K562 (cell line): ENCODE measurements around the gene CD99L2.

ENCODE experiments used
- CTCF ChIP-seq, 3 experiments: IDR thresholded peaks in 2 of 3; conservative IDR thresholded peaks in 1 of 3; 2 replicates each; pipeline ENCODE4 v1.5.1; 2011 to 2012; ENCODE audit warnings: low read length in 3 of 3, mild to moderate bottlenecking in 3 of 3, control low read depth in 2 of 3, improper control_type of control experiment in 1 of 3, inconsistent platforms in 1 of 3, low read depth in 1 of 3, mixed read lengths in 1 of 3, moderate library complexity in 1 of 3; ENCODE audit not compliant: insufficient read depth in 2 of 3
- HDAC1 ChIP-seq, 2 experiments: fragments of 450-650 bp; IDR thresholded peaks; 2 replicates each; pipeline ENCODE4 v1.6.1; 2016 to 2017; ENCODE audit warnings: inconsistent platforms in 1 of 2, mild to moderate bottlenecking in 1 of 2, moderate library complexity in 1 of 2
- KDM5B ChIP-seq: fragments of 200-600 bp; sonication (generic); IDR thresholded peaks from 2 replicates; pipeline ENCODE4 v1.6.1; 2012; ENCODE audit warnings: low read depth, mild to moderate bottlenecking, moderate library complexity, low read length, control low read depth, inconsistent platforms; ENCODE audit not compliant: insufficient replicate concordance
- POLR2AphosphoS5 ChIP-seq: IDR thresholded peaks from 2 replicates; pipeline ENCODE4 v1.6.1; 2011; ENCODE audit warnings: mild to moderate bottlenecking, low read depth, low read length, moderate library complexity; ENCODE audit not compliant: control insufficient read depth, insufficient read depth
- SIN3A ChIP-seq, 2 experiments: fragments of 150-350 bp in 1 of 2; IDR thresholded peaks; 2 replicates each; pipeline ENCODE4 v1.6.1; 2011 to 2016; ENCODE audit warnings: borderline replicate concordance in 2 of 2, low read depth in 2 of 2, low read length in 2 of 2, mild to moderate bottlenecking in 2 of 2, moderate library complexity in 2 of 2; ENCODE audit not compliant: control insufficient read depth in 1 of 2
- SMARCB1 ChIP-seq: IDR thresholded peaks from 2 replicates; pipeline ENCODE4 v1.6.1; 2011; ENCODE audit warnings: improper control_type of control experiment, low read depth; ENCODE audit not compliant: insufficient read length
- TBP ChIP-seq: optimal IDR thresholded peaks from 2 replicates; pipeline ENCODE3; 2011; ENCODE audit warnings: low read depth, low read length, improper control_type of control experiment
- THRB ChIP-seq: fragments of 450-650 bp; formaldehyde crosslinking; conservative IDR thresholded peaks from 2 replicates; pipeline ENCODE4 v1.4.0; 2022; ENCODE audit warnings: mild to moderate bottlenecking, missing genetic modification characterization
- ZNF311 ChIP-seq: fragments of 250-450 bp; sonication (Bioruptor Pico); IDR thresholded peaks from 2 replicates; pipeline ENCODE4 v1.4.0; 2020; ENCODE audit warnings: mild to moderate bottlenecking, moderate library complexity

- TF ChIP-seq THRB (CRISPR knock-in tag) (no peak), CTCF (IDR thresholded peaks at IDR 0.05 in 2 of 3, conservative IDR thresholded peaks at IDR 0.05 in 1 of 3; ENCODE audit: insufficient read depth in 2 of 3, low read depth in 1 of 3, low read length in 3 of 3) (no peak), KDM5B (no peak), HDAC1 (IDR thresholded peaks at IDR 0.05) (no peak), SIN3A (IDR thresholded peaks at IDR 0.05; ENCODE audit: borderline replicate concordance in 2 of 2, control insufficient read depth in 1 of 2, low read depth in 2 of 2, low read length in 2 of 2) (no peak), SMARCB1 (no peak), POLR2AphosphoS5 (no peak), TBP (no peak), ZNF311 (CRISPR knock-in tag) (no peak)
Observed at GRCh38 chrX:150777328-150777992, 121.0 kb downstream of the CD99L2 start.
